OCI-LY1 (cell line): Measurements from ENCODE around the gene CPLX1.

Experiments
- CTCF ChIP-seq: fragments of 200-600 bp; sonication (generic), shearing (Covaris generic); IDR thresholded peaks from 2 replicates; pipeline ENCODE4 v1.5.1; 2017; ENCODE audit warnings: mild to moderate bottlenecking, antibody characterized with exemption, low read length, moderate library complexity, mixed read lengths
- EZH2 ChIP-seq: fragments of 200-600 bp; sonication (generic), shearing (Covaris generic); IDR thresholded peaks from 2 replicates; pipeline ENCODE4 v1.8.0; 2017; ENCODE audit warnings: borderline replicate concordance, mixed run types, mild to moderate bottlenecking, antibody characterized with exemption, low read length, moderate library complexity, mixed read lengths

DNA sequence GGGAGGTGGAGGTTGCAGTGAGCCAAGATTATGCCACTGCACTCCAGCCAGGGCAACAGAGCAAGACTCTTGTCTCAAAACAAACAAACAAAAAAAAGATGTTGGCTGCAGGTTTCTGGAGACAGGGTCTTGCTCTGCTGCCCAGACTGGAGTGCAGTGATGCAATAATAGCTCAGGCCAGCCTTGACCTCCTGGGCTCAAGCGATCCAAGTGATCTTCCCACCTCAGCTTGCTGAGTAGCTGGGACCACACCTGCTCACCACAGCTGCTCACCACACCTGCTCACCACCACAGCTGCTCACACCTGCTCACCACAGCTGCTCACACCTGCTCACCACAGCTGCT, 29.9 kb upstream of the CPLX1 start:
- TF ChIP-seq CTCF (no peak), EZH2 (no peak)
